HepG2 (cell line): Measurements from ENCODE around the gene APOC3. TPM values are rescaled to one million over a fixed set of nuclear protein-coding genes. Genes with fewer than 3 reads are reported as not detected.

Source experiments
- ARNT ChIP-seq: fragments of 450-650 bp; IDR thresholded peaks from 2 replicates; pipeline ENCODE4 v1.6.1; 2017
- ATF7-NPFF ChIP-seq: sonication (generic); formaldehyde crosslinking; IDR thresholded peaks from 2 replicates; pipeline ENCODE4 v1.8.1; 2023; ENCODE audit warnings: mild to moderate bottlenecking, low read depth, missing genetic modification reagents, moderate library complexity
- CEBPZ ChIP-seq: IDR thresholded peaks from 2 replicates; pipeline ENCODE4 v1.6.1; 2012; ENCODE audit warnings: low read length, improper control_type of control experiment
- ETV5 ChIP-seq: IDR thresholded peaks from 2 replicates; pipeline ENCODE4 v1.6.1; 2018; ENCODE audit warnings: missing biosample characterization, missing genetic modification reagents, inconsistent platforms, borderline replicate concordance
- GLI4 ChIP-seq: sonication (generic); formaldehyde crosslinking; IDR thresholded peaks from 2 replicates; pipeline ENCODE4 v1.5.1; 2020; ENCODE audit warnings: missing genetic modification reagents, mild to moderate bottlenecking, moderate library complexity, borderline replicate concordance
- MED1 ChIP-seq: sonication (generic); formaldehyde crosslinking; IDR thresholded peaks from 2 replicates; pipeline ENCODE4 v1.4.0; 2020; ENCODE audit warnings: missing genetic modification reagents
- MIER2 ChIP-seq: IDR thresholded peaks from 2 replicates; pipeline ENCODE4 v1.6.1; 2016; ENCODE audit warnings: missing biosample characterization, missing genetic modification reagents
- NAIF1 ChIP-seq: sonication (generic); formaldehyde crosslinking; IDR thresholded peaks from 2 replicates; pipeline ENCODE4 v1.5.0; 2020; ENCODE audit warnings: mild to moderate bottlenecking, missing genetic modification reagents, borderline replicate concordance
- TAF1 ChIP-seq: sonication (generic); formaldehyde crosslinking; IDR thresholded peaks from 2 replicates; pipeline ENCODE4 v1.4.0; 2020; ENCODE audit warnings: missing genetic modification reagents
- ZC3H13 ChIP-seq: sonication (generic); formaldehyde crosslinking; IDR thresholded peaks from 2 replicates; pipeline ENCODE4 v1.8.1; 2023; ENCODE audit warnings: mild to moderate bottlenecking, missing genetic modification reagents, moderate library complexity
- ZHX2 ChIP-seq, 2 experiments: sonication (generic) in 1 of 2; formaldehyde crosslinking in 1 of 2; IDR thresholded peaks; 2 replicates each; pipeline versions ENCODE4 v1.6.1 to v1.9.0; 2014 to 2022; ENCODE audit warnings: antibody characterized with exemption in 1 of 2, borderline replicate concordance in 1 of 2, inconsistent platforms in 1 of 2, low read depth in 1 of 2, missing genetic modification reagents in 1 of 2
- ZNF224 ChIP-seq: sonication (generic); formaldehyde crosslinking; IDR thresholded peaks from 2 replicates; pipeline ENCODE4 v1.5.0; 2020; ENCODE audit warnings: mild to moderate bottlenecking, missing genetic modification reagents
- ZNF335 ChIP-seq: sonication (generic); formaldehyde crosslinking; IDR thresholded peaks from 2 replicates; pipeline ENCODE4 v1.4.0; 2020; ENCODE audit warnings: missing genetic modification reagents
- ZNF446 ChIP-seq: sonication (generic); formaldehyde crosslinking; IDR thresholded peaks from 2 replicates; pipeline ENCODE4 v1.5.0; 2020; ENCODE audit warnings: mild to moderate bottlenecking, missing genetic modification reagents
- ZNF503 ChIP-seq: sonication (generic); formaldehyde crosslinking; IDR thresholded peaks from 2 replicates; pipeline ENCODE4 v1.4.0; 2020; ENCODE audit warnings: missing genetic modification reagents
- ZNF513 ChIP-seq: sonication (generic); formaldehyde crosslinking; conservative IDR thresholded peaks from 2 replicates; pipeline ENCODE4 v1.5.0; 2020; ENCODE audit warnings: missing genetic modification reagents
- polyA plus RNA-seq, 8 experiments: library from polyadenylated mRNA; depleted of rRNA in 3 of 8; stranded (reverse) in 7 of 8; unstranded in 1 of 8; fragments of >200 nt; fragmentation: Illumina TruSeq in 4 of 8; extraction: Trizol in 4 of 8; gene quantifications; 2 replicates each; pipeline versions ENCODE4 v1.2.1 to v1.2.3, GENCODE V29; 2011 to 2016; ENCODE audit warnings: low read depth in 4 of 8, missing spikeins in 1 of 8, mixed read lengths in 1 of 8; ENCODE audit not compliant: insufficient read depth in 1 of 8
- total RNA-seq, 5 experiments: library from RNA; depleted of rRNA; stranded (reverse); fragments of >200 nt; fragmentation: Illumina TruSeq; extraction: Trizol; gene quantifications; 2 replicates each; pipeline ENCODE4 v1.2.3, GENCODE V29; 2016; ENCODE audit warnings: low read depth in 1 of 5

The APOC3 gene
- total and polyA plus RNA-seq, 2 of the 13 experiments (the other 11 are each of a cell fraction or from before 2014, with no cell fraction given) = 314 to 687 TPM

- no peak for TF ChIP-seq MED1 (CRISPR knock-in tag)
- TF ChIP-seq ZNF335 (CRISPR knock-in tag) = no peak; the same call in 1 of the 2 replicates
- peak; percentile 69; the same call in 1 of the 2 replicates for TF ChIP-seq ZHX2 (IDR thresholded peaks at IDR 0.05; ENCODE audit: low read depth)
- no peak for TF ChIP-seq ZHX2 (CRISPR knock-in tag; IDR thresholded peaks at IDR 0.05; ENCODE audit: borderline replicate concordance)
- TF ChIP-seq ZNF224 (CRISPR knock-in tag) = no peak; the same call in 1 of the 2 replicates
- peak; percentile 61 for TF ChIP-seq TAF1 (CRISPR knock-in tag)
- TF ChIP-seq ZNF503 (CRISPR knock-in tag) = no peak
- TF ChIP-seq ATF7-NPFF (CRISPR knock-in tag) = peak; percentile 38
- peak; percentile 49; the same call in 1 of the 2 replicates for TF ChIP-seq ETV5 (CRISPR knock-in tag)
- TF ChIP-seq NAIF1 (CRISPR knock-in tag) = peak; percentile 72; the same call in 1 of the 2 replicates
- no peak for TF ChIP-seq CEBPZ
- TF ChIP-seq ZC3H13 (CRISPR knock-in tag) = peak; percentile 96
- TF ChIP-seq MIER2 (CRISPR knock-in tag) = no peak
- TF ChIP-seq ARNT = no peak
- TF ChIP-seq GLI4 (CRISPR knock-in tag) = no peak
- TF ChIP-seq ZNF513 (CRISPR knock-in tag) = no peak
- TF ChIP-seq ZNF446 = 0 out of 2 replicates have a peak, but pooled peaks have one; percentile 62
These were observed 41.8 kb upstream of the APOC3 start, which contains the start of gene ZPR1 (continued) for GRCh38 chr11:116787786-116788486.
